Measurements from ENCODE around the gene MYH9.
"Not testable (repeated sequence)": the region's sequence is repeated elsewhere in the genome, so short reads cannot be mapped to it uniquely, and the experiment has no call there.

The MYH9 gene

DNA sequence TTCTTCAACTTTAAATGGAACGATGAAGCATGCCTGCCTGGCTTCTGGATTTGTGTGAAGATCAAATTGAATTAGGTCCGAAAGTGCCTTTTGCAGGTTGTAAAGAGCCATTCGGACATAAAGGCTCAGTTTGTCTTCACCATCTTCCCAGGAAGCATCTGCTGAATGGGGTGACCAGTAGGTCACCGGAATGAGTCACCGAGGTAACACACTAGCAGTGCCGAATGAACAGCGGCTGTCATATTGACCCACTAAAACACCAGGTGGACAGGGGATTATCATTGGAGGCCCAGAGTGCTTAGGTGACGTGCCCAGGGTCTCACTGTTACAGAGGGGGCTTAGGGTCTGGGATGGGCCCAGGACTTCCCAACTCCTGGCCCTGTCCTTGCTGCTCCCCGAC, 43.1 kb upstream of the MYH9 start:
- Histone ChIP-seq H3K4me2 (ENCODE audit: low read length) (no peak overlapping the region), H3K9ac (ENCODE audit: low read length) (no peak overlapping the region), H4K5ac (ENCODE audit: low read length) (no peak overlapping the region), H3K4me1 (ENCODE audit: control insufficient read depth, low read depth, low read length) (peaks cover 16% of the 10 kb centered on the region), H2AK5ac (ENCODE audit: low read length) (no peak overlapping the region), H3K56ac (ENCODE audit: low read length) (peak overlapping the region; percentile 39), H3K36me3 (ENCODE audit: control insufficient read depth, insufficient read depth, low read length) (no peaks in the 10 kb centered on the region), H3K4ac (ENCODE audit: low read depth, low read length) (no peak overlapping the region), H3K4me3 (ENCODE audit: low read length) (no peak overlapping the region), H2BK15ac (replicated peaks; ENCODE audit: low read depth) (no peak overlapping the region), H3K18ac (ENCODE audit: low read length) (no peak overlapping the region), H3K27ac (ENCODE audit: low read depth, low read length) (no peak overlapping the region), H2BK120ac (ENCODE audit: low read depth, low read length) (no peak overlapping the region), H4K8ac (ENCODE audit: low read depth, low read length) (no peak overlapping the region), H3K27me3 (ENCODE audit: insufficient read depth, low read length, poor library complexity) (no peaks in the 10 kb centered on the region), H3K23ac (ENCODE audit: low read length) (no peak overlapping the region), H3K79me2 (ENCODE audit: control insufficient read depth, insufficient read depth, low read length) (no peaks in the 10 kb centered on the region), H2BK5ac (ENCODE audit: low read length) (no peak overlapping the region), H3K79me1 (ENCODE audit: low read length) (no peaks in the 10 kb centered on the region)
- no CpG with 5 or more reads among the region's 9 CpGs for WGBS (ENCODE audit: extremely low coverage, insufficient coverage, low lambda C conversion rate)
- DNase-seq, result no peak

DNA sequence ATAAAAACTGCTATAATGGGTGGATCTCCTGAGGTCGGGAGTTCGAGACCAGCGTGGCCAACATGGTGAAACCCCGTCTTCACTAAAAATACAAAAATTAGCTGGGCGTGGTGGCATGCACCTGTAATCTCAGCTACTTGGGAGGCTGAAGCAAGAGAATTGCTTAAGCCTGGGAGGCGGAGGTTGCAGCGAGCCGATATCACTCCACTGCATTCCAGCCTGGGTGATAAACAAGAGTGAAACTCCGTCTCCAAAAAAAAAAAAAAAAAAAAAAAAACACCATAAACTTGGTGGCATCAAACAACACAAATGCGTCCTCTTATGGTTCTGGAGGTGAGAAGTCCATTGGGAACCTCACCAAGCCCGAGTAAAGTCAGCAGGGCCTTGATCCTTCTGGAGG, 40.2 kb upstream of the MYH9 start:
- DNase-seq; H2BK120ac ChIP-seq (ENCODE audit: low read depth, low read length); H2BK5ac ChIP-seq (ENCODE audit: low read length); H2AK5ac ChIP-seq (ENCODE audit: low read length); H3K4me3 ChIP-seq (ENCODE audit: low read length); H3K27me3 ChIP-seq (ENCODE audit: insufficient read depth, low read length, poor library complexity); H3K27ac ChIP-seq (ENCODE audit: low read depth, low read length); H3K18ac ChIP-seq (ENCODE audit: low read length); H4K5ac ChIP-seq (ENCODE audit: low read length); H3K4me1 ChIP-seq (ENCODE audit: control insufficient read depth, low read depth, low read length); H3K79me1 ChIP-seq (ENCODE audit: low read length); H3K36me3 ChIP-seq (ENCODE audit: control insufficient read depth, insufficient read depth, low read length); H4K8ac ChIP-seq (ENCODE audit: low read depth, low read length); H3K4me2 ChIP-seq (ENCODE audit: low read length); H3K23ac ChIP-seq (ENCODE audit: low read length); H2BK15ac ChIP-seq (replicated peaks; ENCODE audit: low read depth); H3K56ac ChIP-seq (ENCODE audit: low read length); H3K4ac ChIP-seq (ENCODE audit: low read depth, low read length); H3K9ac ChIP-seq (ENCODE audit: low read length); H3K79me2 ChIP-seq (ENCODE audit: control insufficient read depth, insufficient read depth, low read length): not testable (repeated sequence)
- WGBS (ENCODE audit: extremely low coverage, insufficient coverage, low lambda C conversion rate), result no CpG with 5 or more reads among the region's 11 CpGs

DNA sequence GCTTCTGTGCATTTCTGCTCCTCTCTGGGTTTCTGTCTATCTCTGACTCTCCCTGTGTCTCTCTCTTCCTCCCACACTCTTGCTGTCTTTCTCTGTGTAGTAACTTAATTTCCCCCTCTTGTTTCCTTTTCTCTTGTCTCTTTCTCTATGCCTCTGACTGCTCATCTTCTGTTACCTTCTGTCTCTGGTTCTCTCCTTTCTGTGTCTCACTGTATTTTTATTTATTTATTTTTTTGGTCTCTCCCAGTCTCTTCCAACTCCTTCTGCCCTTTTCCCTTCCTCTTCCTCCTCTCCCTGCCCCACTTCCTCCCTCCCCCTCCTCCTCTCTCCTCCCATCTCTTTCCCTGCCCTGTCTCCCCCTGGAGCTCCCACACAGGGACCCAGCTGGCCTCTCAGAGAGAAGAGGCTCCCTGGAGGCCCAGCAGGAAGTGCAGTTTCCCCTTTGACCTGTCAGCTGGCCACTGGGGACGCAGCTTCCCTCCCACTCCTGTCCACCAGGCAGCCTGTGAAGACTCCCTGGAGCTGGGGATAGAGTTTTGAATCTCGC, 38.3 kb upstream of the MYH9 start:
- Histone ChIP-seq H3K56ac (ENCODE audit: low read length) (peak overlapping the region; percentile 81), H3K23ac (ENCODE audit: low read length) (no peak overlapping the region), H3K4ac (ENCODE audit: low read depth, low read length) (peak overlapping the region; percentile 86), H3K27me3 (ENCODE audit: insufficient read depth, low read length, poor library complexity) (no peaks in the 10 kb centered on the region), H3K79me1 (ENCODE audit: low read length) (no peaks in the 10 kb centered on the region), H2BK120ac (ENCODE audit: low read depth, low read length) (peak overlapping the region; percentile 80), H3K4me3 (ENCODE audit: low read length) (no peak overlapping the region), H3K79me2 (ENCODE audit: control insufficient read depth, insufficient read depth, low read length) (no peaks in the 10 kb centered on the region), H3K27ac (ENCODE audit: low read depth, low read length) (peak overlapping the region; percentile 90), H2BK5ac (ENCODE audit: low read length) (peak overlapping the region; percentile 98), H2AK5ac (ENCODE audit: low read length) (no peak overlapping the region), H4K8ac (ENCODE audit: low read depth, low read length) (peak overlapping the region; percentile 99), H4K5ac (ENCODE audit: low read length) (no peak overlapping the region), H3K4me1 (ENCODE audit: control insufficient read depth, low read depth, low read length) (peaks cover 4% of the 10 kb centered on the region), H2BK15ac (replicated peaks; ENCODE audit: low read depth) (no peak overlapping the region), H3K9ac (ENCODE audit: low read length) (peak overlapping the region; percentile 13), H3K4me2 (ENCODE audit: low read length) (no peak overlapping the region), H3K18ac (ENCODE audit: low read length) (peak overlapping the region; percentile 53), H3K36me3 (ENCODE audit: control insufficient read depth, insufficient read depth, low read length) (no peaks in the 10 kb centered on the region)
- DNase-seq, result peak; percentile 72
- WGBS (ENCODE audit: extremely low coverage, insufficient coverage, low lambda C conversion rate), result no CpG with 5 or more reads among the region's 2 CpGs

DNA sequence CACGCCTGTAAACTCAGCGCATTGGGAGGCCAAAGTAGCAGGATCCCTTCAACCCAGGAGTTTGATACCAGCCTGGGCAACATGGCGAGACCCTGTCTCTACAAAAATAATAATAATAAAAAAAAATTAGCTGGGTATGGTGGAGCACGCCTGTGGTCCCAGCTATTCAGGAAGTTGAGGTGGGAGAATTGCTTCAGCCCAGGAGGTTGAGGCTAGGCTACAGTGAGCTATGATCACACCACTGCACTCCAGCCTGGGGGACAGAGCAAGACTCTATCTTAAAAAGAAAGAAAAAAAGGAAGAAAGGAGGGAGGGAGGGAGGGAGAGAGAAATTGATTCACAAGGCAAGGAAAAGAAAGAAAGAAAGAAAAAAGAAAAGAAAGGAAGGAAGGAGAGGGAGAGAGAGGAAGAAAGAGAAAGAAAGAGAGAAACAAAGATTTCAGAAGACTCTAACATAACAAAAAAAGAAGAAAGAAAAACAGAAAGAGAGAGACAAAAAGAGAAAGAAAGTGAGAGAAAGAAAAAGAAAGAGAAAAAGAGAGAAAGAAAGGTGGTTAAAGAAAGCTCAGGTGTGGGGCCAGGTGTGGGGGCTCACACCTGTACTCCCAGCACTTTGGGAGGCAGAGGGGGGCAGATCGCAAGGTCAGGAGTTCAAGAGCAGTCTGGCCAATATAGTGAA, 37.3 kb upstream of the MYH9 start:
- no peaks in the 10 kb centered on the region for H3K27me3 ChIP-seq (ENCODE audit: insufficient read depth, low read length, poor library complexity)
- H3K4me2 ChIP-seq (ENCODE audit: low read length), result no peak overlapping the region
- H3K79me2 ChIP-seq (ENCODE audit: control insufficient read depth, insufficient read depth, low read length), result no peaks in the 10 kb centered on the region
- no peak overlapping the region for H4K8ac ChIP-seq (ENCODE audit: low read depth, low read length)
- H3K18ac ChIP-seq (ENCODE audit: low read length), result no peak overlapping the region
- no peaks in the 10 kb centered on the region for H3K36me3 ChIP-seq (ENCODE audit: control insufficient read depth, insufficient read depth, low read length)
- no peak overlapping the region for H2AK5ac ChIP-seq (ENCODE audit: low read length)
- DNase-seq, result no peak
- no peak overlapping the region for H2BK120ac ChIP-seq (ENCODE audit: low read depth, low read length)
- no peak overlapping the region for H2BK5ac ChIP-seq (ENCODE audit: low read length)
- H3K79me1 ChIP-seq (ENCODE audit: low read length), result no peaks in the 10 kb centered on the region
- peaks cover 4% of the 10 kb centered on the region for H3K4me1 ChIP-seq (ENCODE audit: control insufficient read depth, low read depth, low read length)
- no peak overlapping the region for H2BK15ac ChIP-seq (replicated peaks; ENCODE audit: low read depth)
- no peak overlapping the region for H3K23ac ChIP-seq (ENCODE audit: low read length)
- no peak overlapping the region for H3K9ac ChIP-seq (ENCODE audit: low read length)
- H4K5ac ChIP-seq (ENCODE audit: low read length), result no peak overlapping the region
- no peak overlapping the region for H3K4ac ChIP-seq (ENCODE audit: low read depth, low read length)
- no CpG with 5 or more reads among the region's 5 CpGs for WGBS (ENCODE audit: extremely low coverage, insufficient coverage, low lambda C conversion rate)
- H3K56ac ChIP-seq (ENCODE audit: low read length), result no peak overlapping the region
- H3K27ac ChIP-seq (ENCODE audit: low read depth, low read length), result no peak overlapping the region
- no peak overlapping the region for H3K4me3 ChIP-seq (ENCODE audit: low read length)

DNA sequence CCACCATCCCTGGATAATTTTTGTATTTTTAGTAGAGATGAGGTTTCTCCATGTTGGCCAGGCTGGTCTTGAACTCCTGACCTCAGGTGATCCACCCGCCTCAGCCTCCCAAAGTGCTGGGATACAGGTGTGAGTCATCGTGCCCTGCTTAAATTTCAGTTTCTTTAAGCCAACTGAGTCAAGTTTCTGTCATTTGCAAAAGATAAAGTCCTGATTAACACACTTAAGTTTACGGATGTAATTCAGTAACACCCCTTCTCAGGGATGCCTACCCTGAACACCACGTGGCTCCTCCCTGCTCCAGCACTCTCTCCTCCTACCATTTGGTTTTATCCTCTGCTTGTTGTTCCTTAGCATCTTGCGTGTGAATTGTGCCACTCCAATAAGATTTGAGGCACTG, 36.7 kb upstream of the MYH9 start:
- not testable (repeated sequence) for H3K4ac ChIP-seq (ENCODE audit: low read depth, low read length); H2BK120ac ChIP-seq (ENCODE audit: low read depth, low read length); H3K4me2 ChIP-seq (ENCODE audit: low read length); H3K79me2 ChIP-seq (ENCODE audit: control insufficient read depth, insufficient read depth, low read length); H2BK5ac ChIP-seq (ENCODE audit: low read length); H3K36me3 ChIP-seq (ENCODE audit: control insufficient read depth, insufficient read depth, low read length); H3K9ac ChIP-seq (ENCODE audit: low read length); H2BK15ac ChIP-seq (replicated peaks; ENCODE audit: low read depth); H3K79me1 ChIP-seq (ENCODE audit: low read length); H3K18ac ChIP-seq (ENCODE audit: low read length); H4K8ac ChIP-seq (ENCODE audit: low read depth, low read length); H3K4me1 ChIP-seq (ENCODE audit: control insufficient read depth, low read depth, low read length); DNase-seq; H3K23ac ChIP-seq (ENCODE audit: low read length); H3K27me3 ChIP-seq (ENCODE audit: insufficient read depth, low read length, poor library complexity); H3K4me3 ChIP-seq (ENCODE audit: low read length); H3K27ac ChIP-seq (ENCODE audit: low read depth, low read length); H4K5ac ChIP-seq (ENCODE audit: low read length); H2AK5ac ChIP-seq (ENCODE audit: low read length)
- no CpG with 5 or more reads among the region's 5 CpGs for WGBS (ENCODE audit: extremely low coverage, insufficient coverage, low lambda C conversion rate)
- H3K56ac ChIP-seq (ENCODE audit: low read length), result peak overlapping the region; percentile 6
